ENCODE measurements around the gene PQBP1. TPM values are rescaled to one million over a fixed set of nuclear protein-coding genes. Genes with fewer than 3 reads are reported as not detected.

Gene PQBP1
- total RNA-seq, 4 donors from 2014 or later: 61.3 to 90.4 (median 67.8) TPM

DNA sequence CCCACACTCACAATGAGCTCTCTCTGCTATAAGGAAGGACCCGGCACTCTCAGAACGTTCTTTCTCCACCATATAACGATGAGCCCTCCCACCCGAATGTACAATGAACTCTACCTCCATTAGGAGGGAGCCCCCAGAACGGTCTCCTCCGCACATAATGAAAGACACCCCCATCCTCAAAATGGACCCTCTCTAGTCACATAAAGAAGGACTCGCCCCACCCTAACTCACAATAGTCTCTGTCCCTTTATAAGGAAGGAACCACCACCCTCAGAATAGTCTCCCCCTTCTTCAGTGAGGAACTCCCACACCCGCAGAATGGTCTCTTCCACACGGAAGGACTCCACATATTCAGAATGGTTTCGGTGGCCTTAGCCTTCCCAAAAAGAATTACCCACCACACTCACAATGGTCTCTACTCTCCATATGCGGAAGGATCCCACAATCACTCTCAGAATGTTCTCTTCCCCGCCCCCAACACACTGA is 13.2 kb downstream of the PQBP1 start:
- intact Hi-C loops (cut with DNase I; ENCODE audit: low total_unique reads): no loop called here
- peak overlapping the region; percentile 72 to 87 (median 76) for H3K4me3 ChIP-seq
- ATAC-seq (no peak), DNase-seq (no peak)
- H3K36me3 ChIP-seq: no peaks in the 10 kb centered on the region
- no peak for TF ChIP-seq POLR2A (IDR thresholded peaks at IDR 0.05)
- TF ChIP-seq, protein P1, sequence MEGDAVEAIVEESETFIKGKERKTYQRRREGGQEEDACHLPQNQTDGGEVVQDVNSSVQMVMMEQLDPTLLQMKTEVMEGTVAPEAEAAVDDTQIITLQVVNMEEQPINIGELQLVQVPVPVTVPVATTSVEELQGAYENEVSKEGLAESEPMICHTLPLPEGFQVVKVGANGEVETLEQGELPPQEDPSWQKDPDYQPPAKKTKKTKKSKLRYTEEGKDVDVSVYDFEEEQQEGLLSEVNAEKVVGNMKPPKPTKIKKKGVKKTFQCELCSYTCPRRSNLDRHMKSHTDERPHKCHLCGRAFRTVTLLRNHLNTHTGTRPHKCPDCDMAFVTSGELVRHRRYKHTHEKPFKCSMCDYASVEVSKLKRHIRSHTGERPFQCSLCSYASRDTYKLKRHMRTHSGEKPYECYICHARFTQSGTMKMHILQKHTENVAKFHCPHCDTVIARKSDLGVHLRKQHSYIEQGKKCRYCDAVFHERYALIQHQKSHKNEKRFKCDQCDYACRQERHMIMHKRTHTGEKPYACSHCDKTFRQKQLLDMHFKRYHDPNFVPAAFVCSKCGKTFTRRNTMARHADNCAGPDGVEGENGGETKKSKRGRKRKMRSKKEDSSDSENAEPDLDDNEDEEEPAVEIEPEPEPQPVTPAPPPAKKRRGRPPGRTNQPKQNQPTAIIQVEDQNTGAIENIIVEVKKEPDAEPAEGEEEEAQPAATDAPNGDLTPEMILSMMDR (IDR thresholded peaks at IDR 0.05 in 4 of 5, conservative IDR thresholded peaks at IDR 0.05 in 1 of 5): no peak
- peaks cover 7 to 8% of the 10 kb centered on the region in 2 donors for H3K4me1 ChIP-seq
- no peaks in the 10 kb centered on the region for H3K27me3 ChIP-seq
- in situ Hi-C loops (cut with MboI; ENCODE audit: low sequenced_read_pairs in 4 of 4): no loop called here
- H3K9me3 ChIP-seq: no peaks in the 10 kb centered on the region
- H3K27ac ChIP-seq: peak overlapping the region; percentile 73 to 86 (median 83)

DNA sequence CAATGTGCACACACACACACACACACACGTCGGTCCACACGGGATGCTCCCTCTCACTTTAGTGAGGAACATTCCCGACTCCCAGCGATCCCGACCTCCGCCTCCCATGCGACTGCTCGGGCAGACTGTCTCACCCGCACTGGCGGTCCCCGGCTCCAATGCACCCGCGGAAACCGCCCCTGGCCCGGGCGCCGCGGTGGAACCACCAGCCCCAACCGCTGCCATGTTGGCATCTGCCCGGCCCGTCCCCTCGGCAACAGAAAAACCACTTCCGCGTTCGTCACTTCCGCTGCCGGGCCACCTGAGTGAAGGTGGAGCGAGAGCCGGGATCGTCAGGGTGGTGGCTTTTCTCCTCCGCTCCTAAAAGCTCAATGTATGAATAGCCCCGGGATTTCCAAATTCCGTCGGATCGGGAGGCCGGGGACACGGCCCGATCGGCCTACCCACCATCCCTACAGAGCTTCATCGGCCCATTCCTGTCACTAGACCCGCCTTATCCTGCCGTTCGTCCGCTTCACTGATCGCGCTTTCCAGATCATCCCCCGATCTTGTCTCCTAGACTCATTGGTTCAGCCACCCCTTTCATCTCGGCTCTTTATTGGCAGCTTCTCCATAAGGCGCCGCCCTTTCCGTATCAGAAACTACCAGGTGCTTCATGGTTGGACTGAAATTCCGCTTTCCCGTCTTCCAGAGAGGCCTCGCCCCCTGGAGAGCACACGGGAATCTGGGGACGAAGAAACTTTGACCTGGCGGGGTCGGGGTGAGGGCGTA is 13.9 kb downstream of the PQBP1 start, which contains the start of gene SLC35A2:
Gene SLC35A2 (minus strand): TSS at position 235 of the 771 bp plus-strand sequence. CDS start 10 bp downstream, at position 225.
- in situ Hi-C loops (cut with MboI; ENCODE audit: low sequenced_read_pairs in 4 of 4) (no loop called here), intact Hi-C loops (cut with DNase I; ENCODE audit: low total_unique reads) (no loop called here)
- ATAC-seq: peak; percentile 91 to 92
- no peaks in the 10 kb centered on the region for H3K9me3 ChIP-seq
- H3K4me3 ChIP-seq: peak within 1 kb of the TSS; percentile 72 to 87 (median 76)
- peak within 1 kb of the TSS; percentile 73 to 86 (median 83) for H3K27ac ChIP-seq
- peak; percentile 43 to 66 for DNase-seq
- no peaks in the 10 kb centered on the region for H3K36me3 ChIP-seq
- H3K27me3 ChIP-seq: no peaks in the 10 kb centered on the region
- H3K4me1 ChIP-seq: peaks cover 7 to 8% of the 10 kb centered on the region in 2 donors
- TF ChIP-seq POLR2A (IDR thresholded peaks at IDR 0.05): peak; percentile 66 to 71
- TF ChIP-seq, protein P1 (IDR thresholded peaks at IDR 0.05 in 4 of 5, conservative IDR thresholded peaks at IDR 0.05 in 1 of 5): no peak

DNA sequence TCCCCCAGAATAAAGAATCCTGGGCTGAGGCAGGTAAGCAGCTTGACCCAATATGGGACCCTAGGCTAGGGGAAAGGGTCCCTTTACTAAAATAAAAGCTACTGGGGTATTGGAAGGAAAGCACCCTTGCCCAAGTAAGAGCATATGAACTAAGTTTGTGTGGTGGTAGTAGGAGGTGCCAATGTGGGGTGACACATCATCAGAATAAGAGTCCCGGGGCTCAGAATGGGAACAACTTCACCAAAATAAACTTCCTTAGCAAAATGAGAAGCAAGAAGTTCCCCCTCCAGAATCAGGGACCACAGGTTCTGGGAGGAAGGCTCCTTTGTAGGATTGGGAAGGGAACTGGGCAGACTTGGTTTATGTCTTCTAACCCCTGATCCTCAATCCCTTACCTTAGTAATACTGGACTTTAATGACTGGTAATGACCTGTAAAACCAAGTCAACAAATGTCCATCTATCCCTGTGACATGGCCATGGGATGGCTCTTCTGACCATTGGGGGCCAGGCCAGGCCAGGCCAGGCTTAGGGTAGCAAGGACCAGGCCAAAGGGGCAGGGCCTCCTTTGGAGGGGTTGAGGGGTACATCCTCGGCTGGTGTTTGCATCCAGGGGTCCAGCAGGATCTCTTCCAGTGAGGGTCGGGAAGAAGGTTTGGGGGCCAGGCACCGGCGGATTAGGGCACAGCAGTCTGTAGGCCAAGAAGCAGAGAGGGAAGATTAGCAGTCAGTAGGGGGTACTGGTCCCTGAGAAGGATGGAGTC is 16.1 kb downstream of the PQBP1 start:
- peaks cover 7 to 8% of the 10 kb centered on the region in 2 donors for H3K4me1 ChIP-seq
- H3K4me3 ChIP-seq: no peak overlapping the region
- no peak overlapping the region for H3K27ac ChIP-seq
- no peak for ATAC-seq
- TF ChIP-seq, protein P1 (IDR thresholded peaks at IDR 0.05 in 4 of 5, conservative IDR thresholded peaks at IDR 0.05 in 1 of 5): no peak
- TF ChIP-seq POLR2A (IDR thresholded peaks at IDR 0.05): no peak
- no peaks in the 10 kb centered on the region for H3K27me3 ChIP-seq
- in situ Hi-C loops (cut with MboI; ENCODE audit: low sequenced_read_pairs in 4 of 4): no loop called here
- no peak for DNase-seq
- intact Hi-C loops (cut with DNase I; ENCODE audit: low total_unique reads): no loop called here
- no peaks in the 10 kb centered on the region for H3K36me3 ChIP-seq
- no peaks in the 10 kb centered on the region for H3K9me3 ChIP-seq

DNA sequence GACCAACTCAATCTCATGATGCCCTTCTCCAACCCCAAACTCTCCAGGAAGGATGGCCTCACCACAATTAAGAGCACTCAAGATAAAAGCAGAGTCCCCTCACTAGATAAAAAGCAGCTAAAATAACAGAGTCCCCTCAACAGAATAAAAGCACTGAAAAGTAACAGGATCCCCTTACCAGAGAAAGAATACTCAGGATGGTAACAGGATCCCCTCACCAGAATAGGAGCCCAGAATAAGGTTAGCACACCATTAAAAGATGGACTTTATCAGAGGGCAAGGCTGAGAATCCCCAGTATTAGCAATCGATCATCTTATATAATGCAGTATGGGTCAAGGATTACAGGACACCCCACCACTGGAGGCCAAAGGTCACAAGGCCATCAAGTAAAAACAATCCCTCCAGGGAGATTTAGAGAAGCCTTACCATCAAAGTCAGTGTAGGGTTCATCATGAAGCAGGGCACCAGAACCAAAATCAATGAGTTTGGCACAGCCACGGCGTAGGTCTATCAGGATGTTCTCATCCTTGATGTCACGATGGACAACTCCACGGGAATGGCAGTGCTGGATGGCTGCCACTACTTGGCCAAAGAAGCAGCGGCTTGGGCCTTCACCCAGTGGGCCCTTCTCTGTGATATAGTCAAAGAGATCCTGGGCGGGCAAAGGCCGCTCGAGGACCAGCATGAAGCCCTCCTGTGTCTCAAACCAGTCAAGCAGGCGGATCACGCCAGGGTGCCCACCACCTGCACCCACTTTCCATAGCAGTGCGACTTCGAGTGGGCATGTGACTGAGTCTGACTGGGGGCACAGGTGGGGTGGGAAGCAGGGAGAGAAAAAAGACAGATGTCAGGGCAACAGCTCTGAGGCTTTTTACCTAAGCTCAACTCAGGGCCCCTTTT is 17.1 kb downstream of the PQBP1 start:
- Histone ChIP-seq H3K36me3 (no peaks in the 10 kb centered on the region), H3K4me3 (no peak overlapping the region), H3K4me1 (peaks cover 7 to 13% of the 10 kb centered on the region in 2 donors), H3K27ac (no peak overlapping the region), H3K27me3 (no peaks in the 10 kb centered on the region), H3K9me3 (no peaks in the 10 kb centered on the region)
- in situ Hi-C loops (cut with MboI; ENCODE audit: low sequenced_read_pairs in 4 of 4): no loop called here
- intact Hi-C loops (cut with DNase I; ENCODE audit: low total_unique reads): loop anchor here (5.0 kb wide), 1 partner anchor 238 kb away; no protein-coding TSS in a partner anchor
- no peak for DNase-seq
- no peak for ATAC-seq
- TF ChIP-seq, protein P1 (IDR thresholded peaks at IDR 0.05 in 4 of 5, conservative IDR thresholded peaks at IDR 0.05 in 1 of 5): no peak
- TF ChIP-seq POLR2A (IDR thresholded peaks at IDR 0.05): no peak
